Endothelial cell of umbilical vein (primary cell): ENCODE results near the gene NRM. TPM values are rescaled to one million over a fixed set of nuclear protein-coding genes. Genes with fewer than 3 reads are reported as not detected.

Experiments used
- BruUV-seq: library from RNA; stranded (reverse); fragments of 400-500 nt; replicated peaks from 2 replicates; lab custom pipeline; 2021; lab: Mats Ljungman, UMichigan
- CTCF ChIA-PET: fragments of 300-600, 350-600 bp; sonication (Branson Sonifier 250); formaldehyde crosslinking; loops from one replicate; lab custom pipeline; 2021; ENCODE audit warnings: antibody characterized with exemption, inconsistent platforms; lab: Charles Lee
- POLR2A ChIA-PET: fragments of 300-600, 350-600 bp; sonication (Branson Sonifier 250); formaldehyde crosslinking; loops from one replicate; lab custom pipeline; 2021; ENCODE audit warnings: antibody characterized with exemption, inconsistent platforms; lab: Charles Lee
- DNase-seq: peaks from one replicate; pipeline ENCODE4 v3.0.0-alpha.2; 2011; ENCODE audit warnings: low read depth, low spot score
- FAIRE-seq: peaks from 2 replicates; lab custom pipeline; 2011; peaks lifted over from hg19 to GRCh38; lab: Jason Lieb, UNC
- H2AFZ ChIP-seq: 2 replicates; pipeline ENCODE4 v1.6.0; 2012; ENCODE audit warnings: low read depth, low read length, control low read depth, inconsistent platforms
- H3K27ac ChIP-seq: 2 replicates; pipeline ENCODE4 v1.5.1; 2011; ENCODE audit warnings: low read depth, mild to moderate bottlenecking, control low read depth, low read length, moderate library complexity; ENCODE audit not compliant: insufficient read depth
- H3K27me3 ChIP-seq, 2 experiments: 2 replicates each; pipeline versions ENCODE4 v1.6.0 to v1.6.1; 2011; ENCODE audit warnings: low read length in 2 of 2, mixed read lengths in 1 of 2; ENCODE audit not compliant: control insufficient read depth in 2 of 2, insufficient read depth in 2 of 2
- H3K36me3 ChIP-seq, 2 experiments: 2 replicates in 1 of 2; 3 replicates in 1 of 2; pipeline ENCODE4 v1.5.1; 2011; ENCODE audit warnings: low read length in 2 of 2, mild to moderate bottlenecking in 1 of 2, moderate library complexity in 1 of 2; ENCODE audit not compliant: control insufficient read depth in 2 of 2, insufficient read depth in 2 of 2; ENCODE audit errors: extremely low read depth in 1 of 2
- H3K4me1 ChIP-seq: 3 replicates; pipeline ENCODE4 v1.5.1; 2011; ENCODE audit warnings: mild to moderate bottlenecking, low read length; ENCODE audit not compliant: control insufficient read depth, insufficient read depth; ENCODE audit errors: extremely low read depth
- H3K4me2 ChIP-seq: 2 replicates; pipeline ENCODE4 v1.6.1; 2011; ENCODE audit warnings: low read length, control low read depth, mixed read lengths; ENCODE audit not compliant: insufficient read depth
- H3K4me3 ChIP-seq, 3 experiments: fragments of 200-600 bp in 1 of 3; sonication (generic), shearing (Covaris generic) in 1 of 3; replicated peaks in 1 of 3; 2 replicates each; pipeline ENCODE4 v1.5.1; 2011 to 2016; ENCODE audit warnings: control low read depth in 3 of 3, low read length in 3 of 3, mild to moderate bottlenecking in 2 of 3, inconsistent platforms in 1 of 3, low read depth in 1 of 3, moderate library complexity in 1 of 3; ENCODE audit not compliant: insufficient read depth in 1 of 3
- H3K79me2 ChIP-seq: 2 replicates; pipeline ENCODE4 v1.6.0; 2012; ENCODE audit warnings: low read length, inconsistent platforms; ENCODE audit not compliant: control insufficient read depth, insufficient read depth
- H3K9ac ChIP-seq: replicated peaks from 2 replicates; pipeline ENCODE3; 2011; ENCODE audit warnings: low read length, control low read depth; ENCODE audit not compliant: insufficient read depth; ENCODE audit errors: extremely low read depth
- H3K9me1 ChIP-seq: replicated peaks from 3 replicates; pipeline ENCODE4 v1.6.0; 2011; ENCODE audit warnings: mild to moderate bottlenecking, low read length; ENCODE audit not compliant: control insufficient read depth, insufficient read depth; ENCODE audit errors: extremely low read depth
- H3K9me3 ChIP-seq: replicated peaks from 2 replicates; pipeline ENCODE4 v1.5.1; 2012; ENCODE audit warnings: low read length, inconsistent platforms; ENCODE audit not compliant: control insufficient read depth, insufficient read depth
- H4K20me1 ChIP-seq: replicated peaks from 2 replicates; pipeline ENCODE3; 2011; ENCODE audit warnings: mild to moderate bottlenecking, low read length; ENCODE audit not compliant: control insufficient read depth, insufficient read depth; ENCODE audit errors: extremely low read depth
- EZH2 ChIP-seq: IDR thresholded peaks from 2 replicates; pipeline ENCODE4 v1.6.1; 2012; ENCODE audit warnings: borderline replicate concordance, low read depth, mild to moderate bottlenecking, moderate library complexity, low read length, inconsistent platforms; ENCODE audit not compliant: severe bottlenecking
- FOS ChIP-seq: IDR thresholded peaks from 2 replicates; pipeline ENCODE4 v1.6.1; 2011; ENCODE audit warnings: mild to moderate bottlenecking, low read length, moderate library complexity, borderline replicate concordance; ENCODE audit not compliant: insufficient read depth
- GATA2 ChIP-seq: IDR thresholded peaks from 2 replicates; pipeline ENCODE4 v1.7.0; 2011; ENCODE audit warnings: low read depth, mild to moderate bottlenecking, moderate library complexity, mixed read lengths, low read length; ENCODE audit not compliant: insufficient read length, insufficient read depth
- JUN ChIP-seq: IDR thresholded peaks from 2 replicates; pipeline ENCODE4 v1.6.1; 2011; ENCODE audit warnings: borderline replicate concordance, low read depth; ENCODE audit not compliant: insufficient read length, insufficient read depth
- MYC ChIP-seq: IDR thresholded peaks from one replicate; pipeline ENCODE4 v1.6.1; 2011; ENCODE audit warnings: mild to moderate bottlenecking, low read depth, low read length
- POLR2A ChIP-seq: IDR thresholded peaks from 2 replicates; pipeline ENCODE4 v1.6.1; 2012; ENCODE audit warnings: low read depth, mild to moderate bottlenecking, control low read depth, low read length
- POLR2AphosphoS5 ChIP-seq: IDR thresholded peaks from 2 replicates; pipeline ENCODE4 v1.6.1; 2012; ENCODE audit warnings: low read depth, mild to moderate bottlenecking, control low read depth, low read length, moderate library complexity; ENCODE audit not compliant: insufficient read depth
- dilution Hi-C: fragments of 300-500 bp; cut with MboI; formaldehyde crosslinking; loops from one replicate; pipeline ENCODE4 v1.15.0; 2019; ENCODE audit warnings: low sequenced_read_pairs; ENCODE audit not compliant: extremely low pct_ligation_motif_present
- intact Hi-C: fragments of 100-400 bp; cut with micrococcal nuclease; formaldehyde crosslinking; loops from one replicate; pipeline ENCODE4 v1.10.0; 2022
- polyA plus RNA-seq, 4 experiments: library from polyadenylated mRNA; depleted of rRNA in 3 of 4; stranded (reverse) in 3 of 4; unstranded in 1 of 4; fragments of >200 nt; gene quantifications; 2 replicates each; pipeline versions ENCODE4 v1.2.1 to v1.2.3, GENCODE V29; 2011 to 2012; ENCODE audit warnings: missing spikeins in 1 of 4
- total RNA-seq: library from RNA; stranded (reverse); gene quantifications from 2 replicates; pipeline ENCODE4 v1.2.3, GENCODE V29; 2021
- TF ChIP-seq, protein P1 (sequence below), 2 donors: IDR thresholded peaks; 1 replicate in 1 of 2; 2 replicates in 1 of 2; pipeline ENCODE4 v1.5.1; 2011; ENCODE audit warnings: low read length in 2 of 2, mild to moderate bottlenecking in 2 of 2, moderate library complexity in 2 of 2, control low read depth in 1 of 2, inconsistent platforms in 1 of 2, low read depth in 1 of 2; ENCODE audit not compliant: insufficient read depth in 1 of 2; ENCODE audit errors: extremely low read depth in 1 of 2
- TF ChIP-seq, protein P2 (sequence below): IDR thresholded peaks from 2 replicates; pipeline ENCODE4 v1.6.1; 2011; ENCODE audit not compliant: insufficient read depth, insufficient read length

Gene NRM
- total and polyA plus RNA-seq, 2 donors (not counting 3 experiments of a cell fraction or from before 2014, with no cell fraction given) = 32.2 to 33.8 TPM

- Histone ChIP-seq H3K9me1 (no peaks in the 10 kb centered on the region), H3K36me3 (no peaks in the 10 kb centered on the region), H3K4me2 (peak overlapping the region; percentile 91), H3K4me1 (peaks cover 28% of the 10 kb centered on the region), H2AFZ (peak overlapping the region; percentile 78), H3K9ac (peak overlapping the region; percentile 56), H3K27me3 (no peaks in the 10 kb centered on the region), H3K4me3 (peak overlapping the region; percentile 55 to 84 (median 72)), H3K9me3 (no peaks in the 10 kb centered on the region), H3K27ac (peak overlapping the region; percentile 54), H3K79me2 (peaks cover 24% of the 10 kb centered on the region), H4K20me1 (no peaks in the 10 kb centered on the region)
- POLR2A ChIA-PET = interaction anchor here (1.1 to 1.8 kb wide), 2 partner anchors 26 to 30 kb away, joined by 3 to 4 read pairs; partner anchors contain the start of gene MDC1
- intact Hi-C loops (no loop called here), dilution Hi-C loops (no loop called here)
- DNase-seq (no peak), FAIRE-seq (no peak)
- TF ChIP-seq GATA2 (no peak), POLR2A (no peak), MYC (no peak), JUN (no peak), POLR2AphosphoS5 (no peak), FOS (no peak), EZH2 (no peak)
- TF ChIP-seq, protein P1, sequence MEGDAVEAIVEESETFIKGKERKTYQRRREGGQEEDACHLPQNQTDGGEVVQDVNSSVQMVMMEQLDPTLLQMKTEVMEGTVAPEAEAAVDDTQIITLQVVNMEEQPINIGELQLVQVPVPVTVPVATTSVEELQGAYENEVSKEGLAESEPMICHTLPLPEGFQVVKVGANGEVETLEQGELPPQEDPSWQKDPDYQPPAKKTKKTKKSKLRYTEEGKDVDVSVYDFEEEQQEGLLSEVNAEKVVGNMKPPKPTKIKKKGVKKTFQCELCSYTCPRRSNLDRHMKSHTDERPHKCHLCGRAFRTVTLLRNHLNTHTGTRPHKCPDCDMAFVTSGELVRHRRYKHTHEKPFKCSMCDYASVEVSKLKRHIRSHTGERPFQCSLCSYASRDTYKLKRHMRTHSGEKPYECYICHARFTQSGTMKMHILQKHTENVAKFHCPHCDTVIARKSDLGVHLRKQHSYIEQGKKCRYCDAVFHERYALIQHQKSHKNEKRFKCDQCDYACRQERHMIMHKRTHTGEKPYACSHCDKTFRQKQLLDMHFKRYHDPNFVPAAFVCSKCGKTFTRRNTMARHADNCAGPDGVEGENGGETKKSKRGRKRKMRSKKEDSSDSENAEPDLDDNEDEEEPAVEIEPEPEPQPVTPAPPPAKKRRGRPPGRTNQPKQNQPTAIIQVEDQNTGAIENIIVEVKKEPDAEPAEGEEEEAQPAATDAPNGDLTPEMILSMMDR (IDR thresholded peaks at IDR 0.05; ENCODE audit: extremely low read depth in 1 of 2, insufficient read depth in 1 of 2, low read depth in 1 of 2, low read length in 2 of 2) = no peak
- TF ChIP-seq, protein P2, sequence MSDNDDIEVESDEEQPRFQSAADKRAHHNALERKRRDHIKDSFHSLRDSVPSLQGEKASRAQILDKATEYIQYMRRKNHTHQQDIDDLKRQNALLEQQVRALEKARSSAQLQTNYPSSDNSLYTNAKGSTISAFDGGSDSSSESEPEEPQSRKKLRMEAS = no peak
- CTCF ChIA-PET = interaction anchor here (1.4 to 2.5 kb wide), 5 partner anchors 12 to 39 kb away, joined by 3 to 19 read pairs (median 9); partner anchors contain the start of genes DHX16 and MDC1
- BruUV-seq = no TSS peak
These were observed 544 bp upstream of the NRM start for GRCh38 chr6:30691208-30691847.
